Measurements from ENCODE around the gene MYO1H.

DNA sequence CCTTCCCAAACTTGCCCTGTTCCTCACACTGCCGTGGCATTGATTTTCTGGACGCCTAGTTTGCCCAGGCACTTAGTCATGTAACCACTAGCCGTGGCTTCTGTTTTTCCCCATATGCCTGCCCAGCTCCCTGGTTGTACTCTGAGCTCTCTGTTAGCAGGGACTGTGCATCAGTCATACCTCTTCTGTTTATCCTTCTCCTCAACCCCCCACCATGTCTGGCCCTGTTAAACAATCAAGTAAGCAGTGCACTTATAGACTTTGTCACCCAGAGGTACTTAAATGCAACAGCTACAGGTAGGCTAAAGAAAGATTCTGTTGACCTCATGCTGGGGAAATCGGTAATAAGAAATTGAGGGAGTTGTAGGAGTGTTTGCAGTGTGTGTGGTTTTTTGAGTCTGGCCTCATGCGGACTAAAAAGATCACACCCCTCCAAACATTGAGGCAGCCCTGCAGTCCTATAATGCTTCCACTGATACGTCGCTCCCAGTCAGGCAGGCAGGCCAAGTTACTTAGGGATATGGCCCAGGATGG, 146.7 kb downstream of the MYO1H start:
- TF ChIP-seq TAF1 (IDR thresholded peaks at IDR 0.05; ENCODE audit: borderline replicate concordance, insufficient read depth, low read length) (no peak), POLR2AphosphoS5 (IDR thresholded peaks at IDR 0.05; ENCODE audit: low read depth, low read length) (no peak), SIN3A (IDR thresholded peaks at IDR 0.05; ENCODE audit: borderline replicate concordance, insufficient read depth, low read length) (no peak)
- TF ChIP-seq, protein P1, sequence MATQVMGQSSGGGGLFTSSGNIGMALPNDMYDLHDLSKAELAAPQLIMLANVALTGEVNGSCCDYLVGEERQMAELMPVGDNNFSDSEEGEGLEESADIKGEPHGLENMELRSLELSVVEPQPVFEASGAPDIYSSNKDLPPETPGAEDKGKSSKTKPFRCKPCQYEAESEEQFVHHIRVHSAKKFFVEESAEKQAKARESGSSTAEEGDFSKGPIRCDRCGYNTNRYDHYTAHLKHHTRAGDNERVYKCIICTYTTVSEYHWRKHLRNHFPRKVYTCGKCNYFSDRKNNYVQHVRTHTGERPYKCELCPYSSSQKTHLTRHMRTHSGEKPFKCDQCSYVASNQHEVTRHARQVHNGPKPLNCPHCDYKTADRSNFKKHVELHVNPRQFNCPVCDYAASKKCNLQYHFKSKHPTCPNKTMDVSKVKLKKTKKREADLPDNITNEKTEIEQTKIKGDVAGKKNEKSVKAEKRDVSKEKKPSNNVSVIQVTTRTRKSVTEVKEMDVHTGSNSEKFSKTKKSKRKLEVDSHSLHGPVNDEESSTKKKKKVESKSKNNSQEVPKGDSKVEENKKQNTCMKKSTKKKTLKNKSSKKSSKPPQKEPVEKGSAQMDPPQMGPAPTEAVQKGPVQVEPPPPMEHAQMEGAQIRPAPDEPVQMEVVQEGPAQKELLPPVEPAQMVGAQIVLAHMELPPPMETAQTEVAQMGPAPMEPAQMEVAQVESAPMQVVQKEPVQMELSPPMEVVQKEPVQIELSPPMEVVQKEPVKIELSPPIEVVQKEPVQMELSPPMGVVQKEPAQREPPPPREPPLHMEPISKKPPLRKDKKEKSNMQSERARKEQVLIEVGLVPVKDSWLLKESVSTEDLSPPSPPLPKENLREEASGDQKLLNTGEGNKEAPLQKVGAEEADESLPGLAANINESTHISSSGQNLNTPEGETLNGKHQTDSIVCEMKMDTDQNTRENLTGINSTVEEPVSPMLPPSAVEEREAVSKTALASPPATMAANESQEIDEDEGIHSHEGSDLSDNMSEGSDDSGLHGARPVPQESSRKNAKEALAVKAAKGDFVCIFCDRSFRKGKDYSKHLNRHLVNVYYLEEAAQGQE (IDR thresholded peaks at IDR 0.05; ENCODE audit: insufficient read depth in 1 of 2, low read depth in 2 of 2, low read length in 2 of 2): no peak

Data from PFSK-1 (cell line).